ENCODE results near the gene SDK1. TPM values are rescaled to one million over a fixed set of nuclear protein-coding genes. Genes with fewer than 3 reads are reported as not detected.
A peak's percentile ranks its signal among the peaks of the same experiment; 100 is the strongest.

The SDK1 gene
- total and polyA plus RNA-seq, 11 donors: 2.2 to 5.8 (median 3.4) TPM

DNA sequence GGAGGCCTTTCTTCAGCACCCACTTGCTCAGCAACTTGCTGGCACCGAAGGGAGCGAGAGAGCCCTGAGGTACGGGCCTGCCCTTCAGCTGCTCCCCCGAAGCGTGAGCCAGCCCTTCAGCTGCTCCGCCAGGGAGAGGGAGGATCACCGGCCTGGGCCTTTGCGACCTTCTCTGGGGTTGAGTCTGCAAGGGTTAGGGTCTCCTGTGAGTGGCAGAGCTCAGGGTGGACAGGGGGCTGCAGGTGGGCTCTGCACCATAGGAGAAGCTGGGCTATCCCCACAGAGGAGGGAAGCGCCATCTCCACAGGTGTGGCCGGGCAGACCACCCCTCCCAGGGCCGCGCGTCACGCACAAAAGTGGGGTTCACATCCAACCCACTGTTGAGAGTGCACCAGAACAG is 890.5 kb downstream of the SDK1 start:
- ATAC-seq (no peak), DNase-seq (peak in 2 of 5 donors; percentile 11 to 56)
- TF ChIP-seq POLR2A (IDR thresholded peaks at IDR 0.05): no peak
- TF ChIP-seq, protein P1, sequence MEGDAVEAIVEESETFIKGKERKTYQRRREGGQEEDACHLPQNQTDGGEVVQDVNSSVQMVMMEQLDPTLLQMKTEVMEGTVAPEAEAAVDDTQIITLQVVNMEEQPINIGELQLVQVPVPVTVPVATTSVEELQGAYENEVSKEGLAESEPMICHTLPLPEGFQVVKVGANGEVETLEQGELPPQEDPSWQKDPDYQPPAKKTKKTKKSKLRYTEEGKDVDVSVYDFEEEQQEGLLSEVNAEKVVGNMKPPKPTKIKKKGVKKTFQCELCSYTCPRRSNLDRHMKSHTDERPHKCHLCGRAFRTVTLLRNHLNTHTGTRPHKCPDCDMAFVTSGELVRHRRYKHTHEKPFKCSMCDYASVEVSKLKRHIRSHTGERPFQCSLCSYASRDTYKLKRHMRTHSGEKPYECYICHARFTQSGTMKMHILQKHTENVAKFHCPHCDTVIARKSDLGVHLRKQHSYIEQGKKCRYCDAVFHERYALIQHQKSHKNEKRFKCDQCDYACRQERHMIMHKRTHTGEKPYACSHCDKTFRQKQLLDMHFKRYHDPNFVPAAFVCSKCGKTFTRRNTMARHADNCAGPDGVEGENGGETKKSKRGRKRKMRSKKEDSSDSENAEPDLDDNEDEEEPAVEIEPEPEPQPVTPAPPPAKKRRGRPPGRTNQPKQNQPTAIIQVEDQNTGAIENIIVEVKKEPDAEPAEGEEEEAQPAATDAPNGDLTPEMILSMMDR (IDR thresholded peaks at IDR 0.05): no peak
- intact Hi-C loops (cut with DNase I): no loop called here
- WGBS, 4 donors: 91 to 97% (median 95%) methylated on average over 13 to 14 of the region's 14 CpGs
- H3K36me3 ChIP-seq: no peaks in the 10 kb centered on the region
- peaks cover 0 to 9% (median 0%) of the 10 kb centered on the region in 12 donors for H3K4me1 ChIP-seq
- H3K27me3 ChIP-seq: no peaks in the 10 kb centered on the region
- no peaks in the 10 kb centered on the region for H3K9me3 ChIP-seq
- H3K4me3 ChIP-seq: no peak overlapping the region
- no peak overlapping the region for H3K27ac ChIP-seq

GRCh38 chr7:4195660-4196059 is 894.6 kb downstream of the SDK1 start:
- H3K27ac ChIP-seq: no peak overlapping the region
- H3K4me1 ChIP-seq: no peaks in the 10 kb centered on the region
- TF ChIP-seq POLR2A (IDR thresholded peaks at IDR 0.05): no peak
- TF ChIP-seq, protein P1 (IDR thresholded peaks at IDR 0.05): no peak
- 67 to 85% (median 79%) methylated on average over 4 to 7 of the region's 7 CpGs for WGBS, 4 donors
- DNase-seq (peak in 1 of 5 donors; percentile 25), ATAC-seq (no peak)
- H3K9me3 ChIP-seq: no peaks in the 10 kb centered on the region
- H3K27me3 ChIP-seq: no peaks in the 10 kb centered on the region
- H3K4me3 ChIP-seq: no peak overlapping the region
- intact Hi-C loops (cut with DNase I): no loop called here
- H3K36me3 ChIP-seq: no peaks in the 10 kb centered on the region

DNA sequence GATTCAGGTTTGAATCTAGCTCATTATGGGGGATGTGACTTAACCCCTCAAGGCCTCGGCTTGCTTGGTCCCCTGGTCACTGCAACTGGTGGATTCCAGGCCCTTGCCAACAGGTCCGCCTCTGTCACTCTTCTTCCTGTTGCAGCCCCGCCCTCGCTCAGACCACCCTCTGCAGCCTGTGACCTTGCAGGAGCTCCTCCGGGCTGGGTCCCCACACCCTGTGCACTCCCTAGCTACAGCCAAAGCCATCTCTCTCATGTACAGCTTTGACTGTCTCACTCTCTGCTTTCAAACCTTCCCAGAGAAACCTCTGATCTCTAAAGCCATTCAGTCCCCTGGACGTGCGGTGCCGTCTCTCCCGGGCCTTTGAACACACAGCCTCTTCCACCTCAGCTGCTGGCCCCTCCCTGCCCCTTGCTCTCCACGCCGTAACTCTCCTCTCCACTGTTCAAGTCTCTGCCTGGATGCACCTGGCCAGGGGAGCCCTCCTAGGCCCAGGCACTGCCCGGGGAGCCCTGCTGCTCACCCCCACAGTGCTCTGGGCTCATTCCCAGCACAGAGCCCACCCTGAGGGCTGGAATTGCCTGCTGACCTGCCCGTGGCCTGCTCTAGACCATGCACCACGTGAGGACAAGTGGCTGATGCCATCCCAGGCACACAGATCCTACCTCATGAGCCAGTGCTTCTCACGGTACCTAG is 895.2 kb downstream of the SDK1 start:
- 78 to 86% (median 81%) methylated on average over 13 to 15 of the region's 15 CpGs for WGBS, 4 donors
- no peaks in the 10 kb centered on the region for H3K36me3 ChIP-seq
- H3K27me3 ChIP-seq: no peaks in the 10 kb centered on the region
- no peaks in the 10 kb centered on the region for H3K4me1 ChIP-seq
- no peak overlapping the region for H3K27ac ChIP-seq
- TF ChIP-seq POLR2A (IDR thresholded peaks at IDR 0.05): no peak
- TF ChIP-seq, protein P1 (IDR thresholded peaks at IDR 0.05): no peak
- H3K4me3 ChIP-seq: no peak overlapping the region
- H3K9me3 ChIP-seq: no peaks in the 10 kb centered on the region
- peak in 1 of 5 donors; percentile 48 for DNase-seq
- intact Hi-C loops (cut with DNase I): no loop called here
- ATAC-seq: no peak

GRCh38 chr7:4198301-4198700 is 897.2 kb downstream of the SDK1 start:
- ATAC-seq: no peak
- intact Hi-C loops (cut with DNase I): no loop called here

More at GRCh38 chr7:4198301-4198700, 897.2 kb downstream of the SDK1 start:
- 74 to 89% (median 85%) methylated on average over 6 of the region's 6 CpGs for WGBS, 4 donors
- no peaks in the 10 kb centered on the region for H3K36me3 ChIP-seq
- no peak overlapping the region for H3K27ac ChIP-seq
- no peak overlapping the region for H3K4me3 ChIP-seq
- H3K4me1 ChIP-seq: no peaks in the 10 kb centered on the region
- no peaks in the 10 kb centered on the region for H3K9me3 ChIP-seq
- no peak for DNase-seq
- H3K27me3 ChIP-seq: no peaks in the 10 kb centered on the region
- TF ChIP-seq, protein P1 (IDR thresholded peaks at IDR 0.05): no peak
- TF ChIP-seq POLR2A (IDR thresholded peaks at IDR 0.05): no peak
